Measurements from ENCODE around the gene PSMG3. TPM values are rescaled to one million over a fixed set of nuclear protein-coding genes. Genes with fewer than 3 reads are reported as not detected.
A peak's percentile ranks its signal among the peaks of the same experiment; 100 is the strongest.

The PSMG3 gene
- total RNA-seq, 4 donors from 2014 or later: 25.4 to 46.4 (median 32.2) TPM

GRCh38 chr7:1549357-1550004 lies 20.4 kb downstream of the PSMG3 start:
- DNase-seq: no peak
- ATAC-seq: no peak

GRCh38 chr7:1548944-1549343 lies 20.9 kb downstream of the PSMG3 start:
- Histone ChIP-seq H3K27me3 (no peaks in the 10 kb centered on the region), H3K27ac (no peak overlapping the region), H3K4me3 (no peak overlapping the region), H3K9me3 (no peaks in the 10 kb centered on the region), H3K36me3 (peaks cover 0 to 3% of the 10 kb centered on the region in 2 donors), H3K4me1 (peaks cover 0 to 4% of the 10 kb centered on the region in 2 donors)
- intact Hi-C loops (cut with DNase I; ENCODE audit: low total_unique reads) (no loop called here), in situ Hi-C loops (cut with MboI; ENCODE audit: low sequenced_read_pairs in 4 of 4) (no loop called here)
- TF ChIP-seq CTCF (IDR thresholded peaks at IDR 0.05 in 4 of 5, conservative IDR thresholded peaks at IDR 0.05 in 1 of 5): no peak
- no peak for TF ChIP-seq POLR2A (IDR thresholded peaks at IDR 0.05)
- DNase-seq (no peak), ATAC-seq (no peak)

More at GRCh38 chr7:1549357-1550004, 20.4 kb downstream of the PSMG3 start:
- no peaks in the 10 kb centered on the region for H3K27me3 ChIP-seq
- H3K9me3 ChIP-seq: no peaks in the 10 kb centered on the region
- TF ChIP-seq CTCF (IDR thresholded peaks at IDR 0.05 in 4 of 5, conservative IDR thresholded peaks at IDR 0.05 in 1 of 5) (no peak), POLR2A (IDR thresholded peaks at IDR 0.05) (no peak)
- no peaks in the 10 kb centered on the region for H3K36me3 ChIP-seq
- H3K4me1 ChIP-seq: peaks cover 0 to 4% of the 10 kb centered on the region in 2 donors
- H3K4me3 ChIP-seq: no peak overlapping the region
- in situ Hi-C loops (cut with MboI; ENCODE audit: low sequenced_read_pairs in 4 of 4) (no loop called here), intact Hi-C loops (cut with DNase I; ENCODE audit: low total_unique reads) (no loop called here)
- H3K27ac ChIP-seq: no peak overlapping the region

GRCh38 chr7:1548438-1548831 lies 21.4 kb downstream of the PSMG3 start:
- in situ Hi-C loops (cut with MboI; ENCODE audit: low sequenced_read_pairs in 4 of 4) (no loop called here), intact Hi-C loops (cut with DNase I; ENCODE audit: low total_unique reads) (no loop called here)
- ATAC-seq (no peak), DNase-seq (peak in 1 of 2 donors; percentile 24)
- Histone ChIP-seq H3K27me3 (no peaks in the 10 kb centered on the region), H3K4me3 (no peak overlapping the region), H3K4me1 (peaks cover 0 to 4% of the 10 kb centered on the region in 2 donors), H3K9me3 (no peaks in the 10 kb centered on the region), H3K36me3 (peaks cover 0 to 9% of the 10 kb centered on the region in 2 donors), H3K27ac (no peak overlapping the region)
- TF ChIP-seq POLR2A (IDR thresholded peaks at IDR 0.05): no peak
- TF ChIP-seq CTCF (IDR thresholded peaks at IDR 0.05 in 4 of 5, conservative IDR thresholded peaks at IDR 0.05 in 1 of 5): no peak

- ATAC-seq (no peak), DNase-seq (peak in 1 of 2 donors; percentile 25)
- H3K36me3 ChIP-seq: peaks cover 0 to 13% of the 10 kb centered on the region in 2 donors
- in situ Hi-C loops (cut with MboI; ENCODE audit: low sequenced_read_pairs in 4 of 4): no loop called here
- H3K4me3 ChIP-seq: no peak overlapping the region
- H3K27ac ChIP-seq: no peak overlapping the region
- H3K4me1 ChIP-seq: peaks cover 0 to 4% of the 10 kb centered on the region in 2 donors
- no peaks in the 10 kb centered on the region for H3K27me3 ChIP-seq
- intact Hi-C loops (cut with DNase I; ENCODE audit: low total_unique reads): no loop called here
- H3K9me3 ChIP-seq: no peaks in the 10 kb centered on the region
- TF ChIP-seq POLR2A (IDR thresholded peaks at IDR 0.05): no peak
- TF ChIP-seq CTCF (IDR thresholded peaks at IDR 0.05 in 4 of 5, conservative IDR thresholded peaks at IDR 0.05 in 1 of 5): no peak
Observed at GRCh38 chr7:1547777-1548437, 21.9 kb downstream of the PSMG3 start.

Measured in gastrocnemius medialis (tissue), 4 donors.